ENCODE data around the gene ATG7.
"Not testable (repeated sequence)": the region's sequence is repeated elsewhere in the genome, so short reads cannot be mapped to it uniquely, and the experiment has no call there.

The ATG7 gene

GRCh38 chr3:11250902-11251806 lies 21.0 kb upstream of the ATG7 start:
- no peak for DNase-seq (ENCODE audit: low read depth in 3 of 3)

GRCh38 chr3:11251807-11252176 lies 20.4 kb upstream of the ATG7 start:
- no peak for DNase-seq (ENCODE audit: low read depth in 3 of 3)

- no peak for DNase-seq (ENCODE audit: low read depth in 3 of 3)
Measured at GRCh38 chr3:11254876-11255275, 17.3 kb upstream of the ATG7 start.

DNA sequence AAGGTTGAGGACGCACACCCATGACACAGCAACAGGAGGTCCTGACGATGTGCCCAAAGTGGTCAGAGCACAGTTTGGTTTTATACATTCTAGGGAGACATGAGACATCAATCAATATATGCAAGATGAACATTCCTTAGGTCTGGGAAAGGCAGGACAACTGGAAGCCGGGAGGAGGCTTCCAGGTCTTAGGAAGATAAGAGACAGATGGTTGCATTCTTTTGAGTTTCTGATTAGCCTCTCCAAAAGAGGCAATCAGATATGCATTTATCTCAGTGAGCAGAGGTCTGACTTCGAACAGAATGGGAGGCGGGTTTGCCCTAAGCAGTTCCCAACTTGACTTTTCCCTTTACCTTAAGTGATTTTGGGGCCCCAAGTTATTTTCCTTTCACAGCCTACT lies 16.7 kb upstream of the ATG7 start:
- not testable (repeated sequence) for DNase-seq (ENCODE audit: low read depth in 3 of 3)

- no peak for DNase-seq (ENCODE audit: low read depth in 3 of 3)
Measured at GRCh38 chr3:11258958-11259357, 13.2 kb upstream of the ATG7 start.

GRCh38 chr3:11260460-11260859 lies 11.7 kb upstream of the ATG7 start:
- DNase-seq (ENCODE audit: low read depth in 3 of 3): no peak

DNA sequence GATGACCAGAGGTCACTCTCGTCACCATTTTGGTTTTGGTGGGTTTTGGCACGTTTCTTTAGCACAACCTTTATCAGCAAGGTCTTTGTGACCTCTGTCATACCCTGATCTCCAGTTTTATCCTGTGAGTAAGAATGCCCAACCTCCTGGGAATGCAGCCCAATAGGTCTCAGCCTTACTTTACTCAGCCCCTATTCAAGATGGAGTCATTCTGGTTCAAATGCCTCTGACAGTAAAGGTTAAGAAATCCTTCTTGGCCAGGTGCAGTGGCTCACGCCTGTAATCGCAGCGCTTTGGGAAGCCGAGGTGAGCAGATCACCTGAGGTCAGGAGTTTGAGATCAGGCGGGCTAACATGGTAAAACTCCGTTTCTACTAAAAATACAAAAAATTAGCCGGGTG lies 3.2 kb upstream of the ATG7 start:
- DNase-seq (ENCODE audit: low read depth in 3 of 3): no peak

- no peak for DNase-seq (ENCODE audit: low read depth in 3 of 3)
Measured at GRCh38 chr3:11272906-11273574, 843 bp downstream of the ATG7 start.

DNA sequence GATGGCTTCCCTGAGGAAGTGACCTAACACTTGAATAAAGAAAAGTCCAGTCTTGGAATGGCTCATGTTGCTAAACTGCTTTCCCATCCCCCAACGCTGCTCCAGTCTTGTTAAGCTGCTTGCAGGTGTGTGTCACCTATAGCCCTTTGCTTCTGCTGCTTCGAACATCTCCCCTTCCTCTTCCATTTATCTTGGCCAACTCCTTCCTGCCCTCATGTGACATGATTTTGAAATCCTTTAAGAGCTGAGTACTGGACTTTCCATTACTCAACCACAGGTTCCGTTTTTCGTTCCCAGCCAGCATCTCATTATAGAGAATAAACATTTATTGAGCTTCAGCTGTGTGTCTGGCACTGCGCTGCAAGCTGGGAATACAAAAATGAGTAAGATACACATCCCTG lies 1.7 kb downstream of the ATG7 start:
- DNase-seq (ENCODE audit: low read depth in 3 of 3): no peak

GRCh38 chr3:11274566-11275142 lies 2.5 kb downstream of the ATG7 start:
- no peak for DNase-seq (ENCODE audit: low read depth in 3 of 3)

- no peak for DNase-seq (ENCODE audit: low read depth in 3 of 3)
Measured at GRCh38 chr3:11275926-11276325, 3.7 kb downstream of the ATG7 start.

DNA sequence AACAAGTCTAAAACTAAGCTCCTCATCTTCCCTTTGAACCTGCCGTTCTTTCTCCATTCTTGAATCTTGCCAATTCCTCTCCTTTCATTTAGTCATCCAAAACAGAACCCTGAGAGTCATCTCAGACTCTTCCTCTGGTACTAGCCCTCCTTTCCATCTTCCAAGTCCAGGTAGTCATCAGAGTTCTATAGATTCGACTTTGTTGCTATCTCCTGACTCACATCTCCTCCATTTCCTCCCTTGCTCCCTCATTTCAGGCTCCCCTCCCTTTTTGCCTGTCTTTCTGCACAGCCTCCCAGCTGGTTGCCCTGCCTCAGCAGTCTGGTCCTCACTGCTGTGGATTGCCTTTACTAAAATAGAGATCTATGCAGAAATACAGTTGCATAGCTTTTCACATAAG lies 4.7 kb downstream of the ATG7 start:
- DNase-seq (ENCODE audit: low read depth in 3 of 3): no peak

GRCh38 chr3:11282250-11283138 lies 10.3 kb downstream of the ATG7 start:
- DNase-seq (ENCODE audit: low read depth in 3 of 3): no peak

DNA sequence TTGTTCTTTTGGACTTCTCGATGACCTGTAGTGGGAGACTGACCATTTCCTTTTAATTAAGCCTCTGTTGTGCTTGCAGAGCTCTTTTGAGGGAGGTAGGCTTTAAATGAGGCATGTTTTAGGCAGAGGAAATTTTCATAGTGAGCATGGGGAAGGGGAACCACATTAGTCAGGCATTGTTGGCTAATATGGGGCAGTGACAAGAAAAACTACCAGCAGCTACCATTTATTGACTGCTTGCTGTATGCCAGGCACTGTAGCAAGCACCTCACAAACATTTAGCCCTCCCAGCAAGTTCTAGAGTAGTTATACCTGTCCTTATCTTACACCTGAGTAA lies 10.9 kb downstream of the ATG7 start:
- DNase-seq (ENCODE audit: low read depth in 3 of 3): no peak

GRCh38 chr3:11284011-11284410 lies 11.8 kb downstream of the ATG7 start:
- no peak for DNase-seq (ENCODE audit: low read depth in 3 of 3)

DNA sequence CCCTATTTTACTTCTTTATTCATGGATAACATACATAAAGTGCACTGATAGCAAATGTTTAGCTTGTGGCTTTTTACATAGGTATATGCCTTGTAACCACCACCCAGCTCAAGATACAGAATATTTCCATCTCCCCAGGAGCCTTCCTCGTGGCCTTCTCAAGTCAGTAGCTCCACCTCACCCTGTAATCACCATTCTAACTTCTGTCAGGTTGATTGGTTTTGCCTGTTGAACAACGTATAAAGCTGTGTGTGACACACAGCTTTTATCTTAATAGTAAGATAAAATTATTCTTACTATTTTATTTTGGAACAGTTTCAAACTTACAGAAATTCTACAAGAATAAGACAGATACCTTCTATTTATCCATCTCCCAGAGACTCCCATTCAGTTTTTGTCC lies 13.3 kb downstream of the ATG7 start:
- no peak for DNase-seq (ENCODE audit: low read depth in 3 of 3)

DNA sequence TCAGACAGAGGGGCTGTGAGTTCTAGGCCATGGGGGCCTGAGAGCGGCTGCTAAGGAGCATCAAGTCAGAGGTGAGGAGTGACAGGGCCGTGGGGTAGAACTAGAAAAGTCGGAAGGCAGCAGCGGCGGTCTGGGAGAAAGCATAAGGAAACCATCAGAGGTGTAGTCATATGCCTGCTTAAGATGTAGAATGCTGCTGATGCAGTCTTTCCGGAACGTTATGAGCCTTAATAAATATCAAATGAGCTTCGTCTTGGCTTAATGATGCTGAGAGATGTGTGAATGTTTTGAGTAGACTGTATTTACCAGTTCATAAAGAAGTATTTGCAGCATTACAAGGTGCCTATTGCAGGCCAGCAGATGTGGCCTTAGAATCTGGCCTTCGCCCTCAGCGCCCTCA lies 15.2 kb downstream of the ATG7 start:
- no peak for DNase-seq (ENCODE audit: low read depth in 3 of 3)

GRCh38 chr3:11288021-11288491 lies 15.9 kb downstream of the ATG7 start:
- no peak for DNase-seq (ENCODE audit: low read depth in 3 of 3)

GRCh38 chr3:11288786-11289637 lies 16.8 kb downstream of the ATG7 start:
- no peak for DNase-seq (ENCODE audit: low read depth in 3 of 3)

GRCh38 chr3:11289864-11290263 lies 17.7 kb downstream of the ATG7 start:
- DNase-seq (ENCODE audit: low read depth in 3 of 3): no peak
